Upper lobe of left lung (tissue), 4 donors: Measurements from ENCODE around the gene LYSMD1.

Experiments used
- CTCF ChIP-seq, 6 experiments: fragments of 450-650 bp in 4 of 6; fragments of 200-600 bp in 2 of 6; sonication (generic) in 2 of 6; IDR thresholded peaks; one replicate each; pipeline ENCODE4 v1.5.1; 2016 to 2019; ENCODE audit warnings: antibody characterized with exemption in 6 of 6
- POLR2A ChIP-seq, 4 donors: fragments of 450-650 bp; IDR thresholded peaks; one replicate each; pipeline ENCODE4 v1.5.1; 2016 to 2017; ENCODE audit warnings: antibody characterized with exemption in 4 of 4, mild to moderate bottlenecking in 2 of 4

- TF ChIP-seq CTCF (IDR thresholded peaks at IDR 0.05) (no peak), POLR2A (IDR thresholded peaks at IDR 0.05) (no peak)
Measured at GRCh38 chr1:151144474-151145303, 21.0 kb downstream of the LYSMD1 start.
